Measurements from ENCODE around the gene C11orf91.

GRCh38 chr11:33672273-33672672 is 28.4 kb downstream of the C11orf91 start:
- TF ChIP-seq CTCF (IDR thresholded peaks at IDR 0.05; ENCODE audit: low read depth, low read length, missing input control) (no peak), JUND (IDR thresholded peaks at IDR 0.05) (no peak), GABPA (IDR thresholded peaks at IDR 0.05 in 1 of 2, conservative IDR thresholded peaks at IDR 0.05 in 1 of 2) (no peak), SP1 (IDR thresholded peaks at IDR 0.05) (no peak), HNF4A (conservative IDR thresholded peaks at IDR 0.05) (no peak), EGR1 (IDR thresholded peaks at IDR 0.05; ENCODE audit: low read depth in 2 of 2) (no peak), MAX (IDR thresholded peaks at IDR 0.05) (no peak), REST (IDR thresholded peaks at IDR 0.05) (no peak), YY1 (IDR thresholded peaks at IDR 0.05) (no peak), RAD21 (IDR thresholded peaks at IDR 0.05) (no peak), RXRA (IDR thresholded peaks at IDR 0.05) (no peak), TAF1 (conservative IDR thresholded peaks at IDR 0.05) (no peak)

Measured in liver (tissue), 3 donors.